Stimulated activated CD8-positive, alpha-beta memory T cell treated with anti-CD3 and anti-CD28 coated beads, Interleukin-12 subunit alpha, Interleukin-12 subunit beta, amount 100 ng/mL, for 4 hours (primary cell): Measurements from ENCODE around the gene LPAR3.
"Not testable (repeated sequence)": the region's sequence is repeated elsewhere in the genome, so short reads cannot be mapped to it uniquely, and the experiment has no call there.

ENCODE experiments used
- DNase-seq: peaks from one replicate; pipeline ENCODE4 v3.0.0-alpha.2; 2020; ENCODE audit warnings: low read depth

LPAR3 gene, protein sequence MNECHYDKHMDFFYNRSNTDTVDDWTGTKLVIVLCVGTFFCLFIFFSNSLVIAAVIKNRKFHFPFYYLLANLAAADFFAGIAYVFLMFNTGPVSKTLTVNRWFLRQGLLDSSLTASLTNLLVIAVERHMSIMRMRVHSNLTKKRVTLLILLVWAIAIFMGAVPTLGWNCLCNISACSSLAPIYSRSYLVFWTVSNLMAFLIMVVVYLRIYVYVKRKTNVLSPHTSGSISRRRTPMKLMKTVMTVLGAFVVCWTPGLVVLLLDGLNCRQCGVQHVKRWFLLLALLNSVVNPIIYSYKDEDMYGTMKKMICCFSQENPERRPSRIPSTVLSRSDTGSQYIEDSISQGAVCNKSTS

DNA sequence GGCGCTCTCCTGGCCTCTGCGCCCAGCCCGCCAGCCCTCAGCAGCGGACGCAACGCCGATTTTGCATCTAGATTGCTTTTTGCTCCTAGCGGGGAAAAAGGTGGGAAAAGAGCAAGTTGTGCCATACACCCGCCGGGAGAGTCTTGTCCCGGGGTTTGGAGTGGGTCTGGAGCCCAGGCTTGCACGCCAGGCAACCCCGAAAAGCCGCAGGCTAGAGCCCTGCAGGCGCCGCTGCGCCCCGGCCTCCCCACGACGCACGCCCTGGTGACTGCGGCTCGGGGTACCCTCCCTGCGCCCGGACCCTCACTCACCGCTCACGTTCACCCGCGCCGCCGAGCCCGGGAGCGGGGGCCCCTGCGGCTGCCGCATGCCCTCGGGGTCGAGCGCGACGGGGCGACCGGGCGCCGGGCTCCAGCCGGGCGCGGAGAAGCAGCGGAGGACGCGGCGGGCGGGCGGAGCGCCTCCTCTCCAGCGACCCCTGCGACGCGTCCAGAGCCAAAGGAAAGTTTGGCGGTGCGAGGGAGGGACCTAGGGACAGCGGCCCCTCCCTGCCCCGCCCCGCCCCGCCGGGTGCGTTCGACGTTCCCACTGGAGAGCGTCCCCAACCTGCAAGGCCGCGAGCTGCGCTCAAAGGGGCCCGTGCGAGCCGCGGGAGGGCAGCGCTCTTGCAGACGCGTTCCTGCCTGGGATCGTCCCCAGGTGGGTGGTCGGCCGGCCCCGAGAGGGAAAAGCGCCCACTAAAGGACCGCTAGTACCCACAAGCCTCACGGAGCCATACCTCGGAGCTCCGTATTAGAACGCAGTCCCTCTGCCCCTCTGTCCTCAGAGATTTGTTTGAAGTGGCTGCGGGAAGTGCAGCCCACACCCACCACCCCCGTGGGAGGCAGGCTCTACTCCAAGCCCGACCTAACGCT lies at the start of gene LPAR3:
LPAR3 (minus strand) TSS at position 502 of the 914 bp plus-strand sequence. CDS start 27,086 bp downstream, outside the sequence.
- no peak for DNase-seq

DNA sequence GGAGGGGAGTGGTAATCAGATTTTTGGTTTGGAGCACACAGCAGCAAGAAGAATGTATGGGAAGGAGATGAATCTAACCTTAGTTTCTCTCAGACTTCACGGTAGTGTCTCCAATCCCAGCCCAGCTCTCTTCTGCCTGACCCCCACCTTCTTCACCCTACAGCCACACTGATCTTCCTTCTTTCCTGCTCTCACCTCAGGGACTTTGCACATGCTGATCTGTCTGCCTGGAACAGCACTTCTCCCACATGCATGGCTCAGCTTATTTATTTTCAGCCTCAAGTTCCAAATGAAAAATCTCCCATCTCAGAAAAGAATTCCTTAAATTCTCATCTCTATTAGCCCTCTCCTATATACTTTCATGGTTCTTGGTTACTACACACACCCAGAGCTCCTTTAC lies 48.8 kb upstream of the LPAR3 start:
- DNase-seq = no peak

DNA sequence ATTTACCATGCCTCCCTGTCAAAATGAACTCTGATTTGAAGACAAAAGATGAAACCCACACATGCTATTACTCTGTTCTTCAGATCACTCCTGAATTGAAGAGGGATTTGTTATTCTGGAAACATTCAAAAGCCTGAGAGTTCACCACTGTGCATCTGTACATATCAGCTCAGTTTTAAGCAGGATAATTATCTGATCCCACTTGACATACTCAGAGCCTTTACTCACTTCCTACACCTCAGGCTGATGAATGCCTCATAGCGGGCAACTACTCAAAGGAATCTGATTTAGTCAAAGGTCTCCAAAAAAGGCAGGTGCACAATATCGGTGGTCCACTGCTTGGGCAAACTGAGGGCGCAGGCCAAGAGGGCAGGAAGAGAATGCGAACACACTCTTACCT lies 47.5 kb upstream of the LPAR3 start:
- DNase-seq = no peak

DNA sequence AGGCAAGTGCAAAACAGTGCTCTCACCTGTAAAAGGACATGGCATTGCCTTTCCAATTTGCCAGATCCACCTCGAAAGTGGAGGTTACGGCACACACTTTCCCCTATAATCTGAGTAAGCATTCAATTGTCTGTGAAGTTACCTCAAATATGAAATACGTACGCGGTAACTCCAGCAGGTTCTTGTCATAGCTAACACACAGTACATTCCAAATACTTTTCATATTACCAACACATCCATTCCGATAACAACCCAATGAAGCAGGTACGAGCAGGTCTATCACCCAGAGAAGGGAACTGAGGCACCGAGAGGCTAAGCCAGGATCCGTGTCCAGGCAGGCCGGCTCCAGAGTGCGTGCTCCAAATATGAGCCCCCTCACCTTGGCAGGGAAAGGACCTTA lies 46.8 kb upstream of the LPAR3 start:
- DNase-seq = no peak

DNA sequence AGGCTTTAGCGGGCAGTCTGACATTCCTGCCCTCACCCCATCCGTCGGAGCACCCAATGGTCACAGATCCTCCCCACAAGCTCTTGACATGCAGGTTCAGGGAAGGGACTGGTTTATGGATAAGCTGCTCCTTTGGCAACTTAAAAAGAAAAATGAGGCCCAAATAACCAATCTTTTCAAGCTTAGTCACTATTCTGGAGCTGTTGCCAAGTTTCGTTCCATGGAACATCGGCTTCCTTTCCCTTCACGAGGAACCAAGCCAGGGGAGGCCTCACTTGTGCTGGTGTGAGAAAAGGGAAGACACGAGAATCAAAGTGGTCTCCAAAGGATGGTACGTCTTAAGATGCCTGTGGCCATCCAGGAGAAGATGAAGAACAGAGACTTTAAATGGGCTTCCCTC lies 46.1 kb upstream of the LPAR3 start:
- DNase-seq = no peak

DNA sequence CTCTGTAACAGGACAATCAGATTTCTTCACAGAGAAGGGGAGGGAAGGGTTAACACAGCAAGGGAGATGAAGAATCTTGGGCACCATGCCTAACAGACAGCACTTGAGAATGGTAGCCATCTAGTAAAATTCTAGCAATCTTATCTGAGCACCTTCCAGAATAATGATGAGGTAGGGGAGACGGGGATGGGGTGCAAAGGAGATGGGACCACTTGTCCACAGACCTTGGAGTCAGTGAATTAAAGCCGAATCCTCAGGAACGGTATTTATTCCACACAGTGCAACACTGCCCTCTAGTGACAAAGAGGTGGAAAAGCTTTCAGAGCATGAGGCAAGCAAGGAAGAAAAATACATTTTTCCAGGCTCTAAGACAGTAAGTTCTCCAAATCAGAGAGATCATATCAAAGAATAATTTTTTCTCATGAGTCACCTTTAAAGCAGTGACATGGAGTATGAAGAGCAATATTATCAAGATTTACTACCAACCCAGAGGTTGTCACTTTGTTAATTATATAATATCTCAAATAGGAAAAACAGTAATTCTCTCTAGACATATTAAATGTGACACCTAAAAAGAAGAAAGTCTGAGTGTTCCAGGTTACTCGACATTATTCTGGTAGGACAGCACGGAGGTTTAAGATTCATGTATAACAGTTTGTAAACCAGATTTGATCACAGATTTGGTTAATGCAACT lies 43.3 kb upstream of the LPAR3 start:
- DNase-seq = no peak

DNA sequence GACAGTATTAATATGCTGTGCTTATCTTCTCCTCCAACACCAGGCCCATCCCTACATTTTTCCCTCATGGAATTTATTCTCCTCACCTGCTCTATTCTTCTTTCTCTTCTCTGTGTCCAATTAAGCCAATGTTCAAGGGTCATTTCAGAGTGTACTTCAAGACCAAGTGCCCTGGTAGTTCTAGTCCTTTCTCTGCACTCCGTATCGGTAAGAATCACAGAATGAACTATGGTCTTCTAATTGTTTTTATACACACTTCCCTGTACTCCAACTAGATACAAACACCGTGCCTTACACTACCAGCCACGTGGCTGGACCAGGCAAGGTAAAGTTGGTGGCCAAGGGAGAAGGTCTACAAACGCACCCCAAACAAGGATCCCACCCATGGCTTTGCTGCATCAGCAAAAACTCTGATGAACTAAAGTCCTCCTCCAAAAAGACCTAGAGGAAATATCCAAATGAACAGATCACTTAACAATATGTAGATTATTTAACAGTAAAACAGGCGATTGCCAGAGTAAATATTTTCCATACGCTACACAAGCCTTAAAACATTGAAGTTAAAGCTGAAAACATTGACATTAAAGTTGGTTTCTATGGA lies 40.1 kb upstream of the LPAR3 start:
- no peak for DNase-seq

DNA sequence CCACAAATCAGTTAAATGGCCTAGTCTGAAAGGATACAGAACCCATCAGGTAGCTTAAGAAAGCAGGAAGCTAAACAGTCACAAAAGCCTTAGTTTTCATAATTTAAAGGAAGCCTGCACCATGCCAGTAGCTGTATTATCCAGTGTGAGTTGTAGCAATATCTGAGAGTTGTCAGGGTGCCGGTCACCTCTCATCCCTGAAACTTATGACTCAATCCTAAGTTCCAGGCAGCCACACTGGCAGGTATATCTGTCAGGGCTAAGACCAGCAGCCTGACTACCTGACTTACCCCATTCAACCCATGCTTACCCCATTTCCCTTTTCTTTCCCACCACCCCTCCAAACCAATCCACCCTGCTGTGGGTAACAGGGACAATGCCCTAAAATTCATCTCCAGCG lies 37.8 kb upstream of the LPAR3 start:
- no peak for DNase-seq

DNA sequence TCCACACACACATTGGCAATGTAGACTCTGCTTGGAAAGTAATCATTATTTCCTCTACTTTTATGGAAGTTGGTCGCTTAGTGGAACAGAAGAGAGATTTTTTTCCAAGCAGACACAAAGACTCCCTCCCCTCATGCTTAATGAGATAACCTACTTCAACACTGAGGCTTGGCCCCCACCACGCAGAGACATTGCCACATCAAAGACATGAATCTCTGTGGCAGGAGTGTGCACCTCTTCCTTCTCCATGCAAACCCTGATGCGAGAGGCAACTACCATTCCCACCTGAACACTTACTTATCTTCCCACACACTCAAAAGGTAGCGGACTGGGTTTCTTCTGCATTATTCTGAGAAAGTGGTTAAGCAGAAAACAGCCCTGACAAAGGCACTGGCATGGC lies 37.3 kb upstream of the LPAR3 start:
- DNase-seq = no peak

DNA sequence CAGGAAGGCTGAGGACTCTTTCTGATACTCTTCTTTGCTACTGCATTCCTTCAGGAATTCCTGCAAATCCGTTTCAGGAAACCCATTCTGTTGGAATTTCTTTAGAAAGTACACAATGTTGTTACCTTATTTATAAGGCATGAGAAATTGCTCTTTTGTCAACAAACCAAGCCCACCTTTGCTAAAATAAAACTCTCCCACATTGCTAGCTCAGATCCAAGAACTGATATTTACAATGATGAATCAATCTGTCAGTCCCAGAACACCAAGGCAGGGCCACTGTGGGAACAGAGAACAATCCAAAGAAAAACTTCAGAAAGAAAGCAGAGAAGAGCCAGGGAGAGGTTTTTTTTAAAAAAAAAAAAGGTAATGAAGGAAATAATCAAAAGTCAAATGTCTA lies 36.6 kb upstream of the LPAR3 start:
- no peak for DNase-seq

DNA sequence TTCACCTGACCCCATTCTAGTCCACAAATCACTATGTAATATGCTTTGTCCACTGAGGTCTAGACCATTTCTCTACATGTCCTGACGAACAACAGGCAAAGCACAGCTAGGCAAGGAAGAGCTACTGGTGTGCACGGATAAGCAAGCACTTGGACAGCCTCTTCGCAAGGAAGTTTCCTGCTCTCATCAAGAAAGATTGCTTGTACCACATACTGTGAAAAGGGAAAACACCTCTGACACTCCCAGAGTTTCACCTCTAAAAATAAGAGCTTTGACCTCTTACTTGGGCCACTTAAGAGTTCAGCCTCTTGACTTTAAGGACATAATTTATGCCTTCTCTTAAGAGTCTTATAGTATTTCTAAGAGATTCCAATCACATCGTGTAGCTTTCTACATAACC lies 36.0 kb upstream of the LPAR3 start:
- DNase-seq = no peak

DNA sequence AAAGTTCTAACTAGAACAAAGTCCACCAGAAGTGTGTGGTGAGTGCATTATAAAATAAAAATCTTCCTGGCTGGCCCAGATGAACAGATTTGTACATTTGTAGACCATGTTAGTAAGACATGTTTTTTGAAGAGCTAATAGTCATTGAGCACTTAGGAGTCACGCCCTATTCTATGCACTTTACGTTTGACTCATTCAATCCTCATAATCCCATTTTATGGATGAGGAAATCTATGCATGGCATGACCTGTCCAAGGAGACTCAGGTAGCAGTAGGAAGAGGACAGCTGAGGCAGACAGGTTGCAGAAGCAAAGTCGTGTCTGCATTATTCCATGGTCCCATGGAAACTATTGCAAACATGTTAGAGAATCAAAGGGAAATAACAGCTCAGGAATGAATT lies 30.3 kb upstream of the LPAR3 start:
- DNase-seq = no peak

DNA sequence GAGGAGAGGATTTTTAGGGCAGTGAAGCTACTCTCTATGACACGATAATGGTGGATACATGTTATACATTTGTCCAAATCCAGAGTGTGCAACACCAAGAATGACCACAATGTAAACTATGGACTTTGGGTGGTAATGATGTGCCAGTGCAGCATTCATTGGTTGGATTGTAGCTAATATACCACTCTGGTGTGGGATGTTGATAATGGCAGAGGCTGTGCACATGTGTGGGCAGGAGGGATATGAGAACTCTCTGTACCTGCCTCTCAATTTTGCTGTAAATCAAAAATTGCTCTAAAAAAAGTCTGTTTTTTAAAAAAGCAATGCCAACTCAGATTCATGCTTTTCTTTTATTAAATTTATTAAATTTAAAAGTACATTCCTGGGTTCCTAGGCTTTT lies 27.2 kb upstream of the LPAR3 start:
- no peak for DNase-seq

DNA sequence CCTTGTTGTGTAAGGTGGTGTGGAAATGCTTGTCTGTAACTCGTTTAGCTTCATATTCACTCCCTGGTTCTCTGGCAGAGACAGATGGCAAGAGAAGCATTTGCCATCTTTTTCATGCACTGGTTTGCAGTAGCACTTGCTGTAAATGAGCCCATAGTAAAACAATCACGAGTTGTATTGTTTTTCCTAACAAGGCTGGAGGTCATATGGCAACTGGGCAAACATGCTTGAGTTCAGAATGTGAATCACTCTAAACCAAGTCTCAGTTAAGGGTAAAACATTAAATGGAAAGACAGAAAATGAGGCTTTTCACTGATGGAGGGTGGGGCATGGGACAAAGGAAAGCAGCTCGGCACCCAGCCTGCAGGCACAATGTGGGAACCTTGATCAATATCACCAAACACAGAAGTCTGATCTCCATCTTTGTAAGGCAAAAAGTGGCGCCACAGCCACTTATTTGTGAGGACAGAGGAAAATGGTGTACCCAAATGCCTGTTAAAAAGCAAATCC lies 26.5 kb upstream of the LPAR3 start:
- no peak for DNase-seq

DNA sequence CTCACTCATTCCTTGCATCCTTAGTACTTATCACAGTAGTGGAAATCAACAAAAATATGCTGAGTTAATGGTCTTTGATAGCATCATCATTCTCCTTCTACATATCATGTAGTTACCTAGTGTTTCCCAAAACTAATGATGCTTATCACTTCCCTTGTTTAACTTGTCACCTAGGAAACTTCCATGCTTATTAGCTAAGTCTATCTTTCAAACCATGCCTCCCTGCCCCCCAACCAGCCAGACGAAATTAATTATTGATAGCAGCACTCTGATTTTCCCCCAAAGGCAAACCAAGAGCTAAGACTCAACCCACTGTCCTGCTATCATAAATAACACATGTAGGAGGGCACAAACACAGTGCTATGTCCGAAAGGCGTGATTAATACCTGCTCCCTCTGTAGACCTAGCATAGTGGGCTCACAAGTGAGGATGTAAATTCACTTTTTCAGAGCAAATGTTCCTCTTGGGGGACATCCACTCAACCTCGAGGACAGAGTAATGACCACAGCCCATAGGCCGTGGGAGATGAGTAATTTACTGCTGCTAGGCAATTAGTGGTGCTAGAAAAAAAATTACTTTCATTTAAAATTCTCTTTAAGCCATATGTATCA lies 25.8 kb upstream of the LPAR3 start:
- DNase-seq = no peak

DNA sequence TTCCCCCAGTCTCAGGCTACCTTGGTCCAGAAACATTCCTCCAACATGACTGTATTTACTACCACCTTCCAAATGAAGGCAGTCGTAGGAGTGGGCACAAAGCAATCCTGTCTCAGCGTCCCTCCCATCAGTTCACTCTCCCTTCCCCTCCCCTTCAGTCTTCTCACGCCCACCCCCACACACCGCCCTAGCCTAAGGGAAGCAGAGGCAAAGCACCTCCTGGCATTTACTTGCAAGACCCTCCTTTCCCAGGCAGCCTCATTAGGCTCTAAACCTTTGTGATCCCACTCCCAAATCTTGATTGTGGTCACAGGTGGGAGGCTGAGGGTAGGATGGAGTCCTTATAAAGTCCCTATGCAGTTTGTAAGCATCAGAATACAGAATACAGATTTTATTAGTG lies 23.9 kb upstream of the LPAR3 start:
- no peak for DNase-seq

DNA sequence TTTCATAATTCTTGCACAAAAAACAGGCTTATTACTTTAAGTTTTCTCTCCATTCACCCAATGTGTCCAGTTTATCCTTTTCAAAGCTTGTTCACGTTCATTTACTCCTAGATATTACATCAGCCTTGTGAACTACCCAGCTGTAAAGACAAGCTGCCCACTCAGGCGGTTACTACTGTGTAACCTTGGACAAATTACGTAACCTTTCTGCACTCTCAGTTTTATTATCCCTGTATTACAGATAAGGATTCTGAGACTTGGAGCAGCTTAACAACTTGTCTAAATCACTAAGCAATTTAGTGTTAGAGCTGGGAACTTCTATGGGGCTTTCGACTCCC lies 20.5 kb upstream of the LPAR3 start:
- DNase-seq = no peak

DNA sequence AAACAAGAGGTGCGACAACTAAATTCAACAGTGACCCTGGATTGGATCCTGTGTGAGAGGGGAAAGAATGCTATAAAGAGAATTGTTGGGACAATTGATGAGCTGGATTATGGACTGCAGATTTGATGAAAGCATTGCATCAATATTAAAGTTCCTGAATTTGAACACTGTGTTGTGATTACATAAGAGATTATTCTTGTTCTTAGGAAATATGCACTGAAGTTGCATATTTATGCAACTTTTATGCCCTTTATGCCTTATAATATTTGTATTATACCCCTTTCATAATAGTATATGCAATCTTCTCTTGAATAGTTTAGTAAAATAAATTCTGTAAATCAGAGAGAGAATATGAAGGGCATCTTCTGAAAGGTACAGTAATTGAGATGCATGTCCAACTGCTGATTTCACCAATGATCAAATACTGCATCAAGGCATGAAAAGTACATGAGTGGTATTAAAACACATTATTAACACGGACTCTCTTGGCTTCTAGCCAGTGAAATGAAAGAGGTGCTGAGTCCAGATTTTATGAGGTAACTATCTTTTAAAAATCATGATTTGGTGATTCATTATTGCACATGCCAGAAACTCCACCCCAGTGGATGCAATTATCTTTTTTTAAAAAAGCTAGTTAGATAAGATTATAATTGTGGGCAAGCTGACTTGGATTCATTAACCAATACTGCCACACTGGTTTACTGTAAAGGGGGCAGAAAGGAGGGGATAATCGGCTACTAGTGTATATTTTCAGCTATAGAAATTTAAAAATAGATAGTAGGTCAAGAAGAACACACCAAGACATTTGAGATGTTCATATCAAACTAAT lies 19.9 kb upstream of the LPAR3 start:
- no peak for DNase-seq

DNA sequence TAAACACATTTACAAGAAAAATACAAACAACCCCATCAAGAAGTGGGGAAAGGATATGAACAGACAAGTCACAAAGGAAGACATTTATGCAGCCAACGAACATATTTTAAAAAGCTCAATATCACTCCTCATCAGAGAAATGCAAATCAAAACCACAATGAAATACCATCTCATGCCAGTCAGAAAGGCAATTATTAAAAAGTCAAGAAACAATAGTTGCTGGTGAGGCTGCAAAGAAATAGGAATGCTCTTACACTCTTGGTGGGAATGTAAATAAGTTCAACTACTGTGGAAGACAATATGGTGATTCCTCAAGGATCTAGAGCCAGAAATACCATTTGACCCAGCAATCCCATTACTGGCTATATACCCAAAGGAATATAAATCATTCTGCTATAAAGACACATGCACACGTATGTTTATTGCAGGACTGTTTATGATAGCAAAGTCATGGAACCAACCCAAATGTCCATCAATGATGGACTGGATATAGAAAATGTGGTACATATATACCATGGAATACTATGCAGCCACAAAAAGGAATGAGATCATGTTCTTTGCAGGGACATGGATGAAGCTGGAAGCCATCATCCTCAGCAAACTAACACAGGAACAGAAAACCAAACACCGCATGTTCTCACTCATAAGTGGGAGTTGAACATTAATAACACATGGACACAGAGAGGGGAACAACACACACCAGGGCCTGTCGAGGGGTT lies 15.9 kb upstream of the LPAR3 start:
- not testable (repeated sequence) for DNase-seq
